SK-N-SH treated with all-trans-retinoic acid at 6 μM for 48 hours (cell line): Measurements from ENCODE around the gene ANGPT4.

Experiments used
- ATAC-seq: fragments of 200-7000 bp; cut with Tn5 transposase; 3 replicates; pipeline ENCODE4 v1.9.1; 2020; ENCODE audit warnings: mild to moderate bottlenecking, moderate library complexity
- ARNTL ChIP-seq: fragments of 450-650 bp; formaldehyde crosslinking; IDR thresholded peaks from 2 replicates; pipeline ENCODE4 v1.5.0; 2020; ENCODE audit warnings: low read depth, mild to moderate bottlenecking, moderate library complexity, borderline replicate concordance
- BACH2 ChIP-seq: fragments of 250-450 bp; sonication (Bioruptor Pico); IDR thresholded peaks from 2 replicates; pipeline ENCODE4 v1.9.0; 2021; ENCODE audit warnings: mild to moderate bottlenecking, borderline replicate concordance
- CREB5 ChIP-seq: fragments of 250-450 bp; sonication (Bioruptor Pico); IDR thresholded peaks from 2 replicates; pipeline ENCODE4 v1.5.1; 2020; ENCODE audit warnings: low read depth, mild to moderate bottlenecking, moderate library complexity
- CSDC2 ChIP-seq: fragments of 250-450 bp; sonication (Bioruptor Pico); IDR thresholded peaks from 2 replicates; pipeline ENCODE4 v1.5.0; 2020; ENCODE audit warnings: mild to moderate bottlenecking, moderate library complexity
- CSRNP3 ChIP-seq: fragments of 250-450 bp; sonication (Bioruptor Pico); IDR thresholded peaks from 2 replicates; pipeline ENCODE4 v1.5.1; 2021; ENCODE audit warnings: mild to moderate bottlenecking, moderate library complexity
- ESRRG ChIP-seq: fragments of 250-450 bp; sonication (Bioruptor Pico); IDR thresholded peaks from 2 replicates; pipeline ENCODE4 v1.6.1; 2021; ENCODE audit warnings: mild to moderate bottlenecking
- GLIS3 ChIP-seq: fragments of 250-450 bp; sonication (Bioruptor Pico); IDR thresholded peaks from 2 replicates; pipeline ENCODE4 v1.5.0; 2020; ENCODE audit warnings: mild to moderate bottlenecking, moderate library complexity
- ISL1 ChIP-seq: fragments of 250-450 bp; sonication (Bioruptor Pico); IDR thresholded peaks from 2 replicates; pipeline ENCODE4 v2.1.2; 2022; ENCODE audit warnings: mild to moderate bottlenecking, moderate library complexity
- OSR1 ChIP-seq: fragments of 250-450 bp; sonication (Bioruptor Pico); IDR thresholded peaks from 2 replicates; pipeline ENCODE4 v1.8.0; 2022; ENCODE audit warnings: moderate library complexity, mild to moderate bottlenecking, inconsistent platforms
- POU6F1 ChIP-seq: fragments of 250-450 bp; sonication (Bioruptor Pico); IDR thresholded peaks from 2 replicates; pipeline ENCODE4 v1.8.0; 2021; ENCODE audit warnings: low read depth, mild to moderate bottlenecking, moderate library complexity, borderline replicate concordance
- PPARA ChIP-seq: fragments of 250-450 bp; sonication (Bioruptor Pico); IDR thresholded peaks from 2 replicates; pipeline ENCODE4 v1.5.0; 2020; ENCODE audit warnings: mild to moderate bottlenecking, borderline replicate concordance
- RARB ChIP-seq: fragments of 250-450 bp; sonication (Bioruptor Pico); IDR thresholded peaks from 2 replicates; pipeline ENCODE4 v1.8.0; 2021; ENCODE audit warnings: mild to moderate bottlenecking, moderate library complexity
- SNAI2 ChIP-seq: fragments of 250-450 bp; sonication (Bioruptor Pico); IDR thresholded peaks from 2 replicates; pipeline ENCODE4 v1.5.0; 2020; ENCODE audit warnings: mild to moderate bottlenecking, moderate library complexity
- TCF4 ChIP-seq: fragments of 250-450 bp; sonication (Bioruptor Pico); IDR thresholded peaks from 2 replicates; pipeline ENCODE4 v1.8.0; 2021; ENCODE audit warnings: mild to moderate bottlenecking, moderate library complexity, borderline replicate concordance
- TOX ChIP-seq: fragments of 250-450 bp; sonication (Bioruptor Pico); IDR thresholded peaks from 2 replicates; pipeline ENCODE4 v1.8.0; 2021; ENCODE audit warnings: mild to moderate bottlenecking, moderate library complexity, borderline replicate concordance
- TSHZ2 ChIP-seq: fragments of 250-450 bp; sonication (Bioruptor Pico); IDR thresholded peaks from 2 replicates; pipeline ENCODE4 v1.5.0; 2020; ENCODE audit warnings: mild to moderate bottlenecking, moderate library complexity
- ZC3H10 ChIP-seq: fragments of 250-450 bp; sonication (Bioruptor Pico); IDR thresholded peaks from 2 replicates; pipeline ENCODE4 v1.5.1; 2021; ENCODE audit warnings: mild to moderate bottlenecking, moderate library complexity
- ZFP30 ChIP-seq: fragments of 450-650 bp; formaldehyde crosslinking; IDR thresholded peaks from 2 replicates; pipeline ENCODE4 v1.5.0; 2022; ENCODE audit warnings: mild to moderate bottlenecking, moderate library complexity
- ZNF565 ChIP-seq: fragments of 450-650 bp; formaldehyde crosslinking; conservative IDR thresholded peaks from 2 replicates; pipeline ENCODE4 v1.5.0; 2020; ENCODE audit warnings: low read depth, mild to moderate bottlenecking, moderate library complexity
- ZNF70 ChIP-seq: fragments of 450-650 bp; formaldehyde crosslinking; IDR thresholded peaks from 2 replicates; pipeline ENCODE4 v1.5.0; 2020; ENCODE audit warnings: mild to moderate bottlenecking, moderate library complexity
- ZNF8 ChIP-seq: fragments of 450-650 bp; formaldehyde crosslinking; IDR thresholded peaks from 2 replicates; pipeline ENCODE4 v1.5.0; 2020; ENCODE audit warnings: mild to moderate bottlenecking, moderate library complexity

Gene ANGPT4

DNA sequence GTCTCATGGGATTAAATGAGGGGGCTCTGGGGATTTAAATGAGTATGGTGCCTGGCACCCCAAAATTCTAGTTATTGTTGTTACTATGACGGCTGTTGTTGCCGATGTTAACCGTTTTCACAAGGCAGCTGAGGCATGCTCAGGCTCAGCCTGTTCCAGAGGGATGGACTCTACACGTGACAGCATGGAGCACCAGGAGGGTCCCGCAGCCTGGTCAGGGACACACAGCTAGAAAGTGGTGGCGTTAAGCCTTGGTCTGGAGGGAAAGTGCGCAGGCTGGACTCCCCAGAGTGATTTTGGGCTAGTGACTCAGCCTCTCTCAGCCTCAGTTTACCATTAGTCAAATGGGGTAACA, 75.7 kb downstream of the ANGPT4 start:
- TF ChIP-seq ZNF8 (CRISPR knock-in tag) (no peak), ZC3H10 (CRISPR knock-in tag) (no peak), CSRNP3 (CRISPR knock-in tag) (no peak), ESRRG (CRISPR knock-in tag) (no peak), TSHZ2 (CRISPR knock-in tag) (no peak), ZFP30 (CRISPR knock-in tag) (no peak), SNAI2 (CRISPR knock-in tag) (no peak)
- no peak for ATAC-seq

DNA sequence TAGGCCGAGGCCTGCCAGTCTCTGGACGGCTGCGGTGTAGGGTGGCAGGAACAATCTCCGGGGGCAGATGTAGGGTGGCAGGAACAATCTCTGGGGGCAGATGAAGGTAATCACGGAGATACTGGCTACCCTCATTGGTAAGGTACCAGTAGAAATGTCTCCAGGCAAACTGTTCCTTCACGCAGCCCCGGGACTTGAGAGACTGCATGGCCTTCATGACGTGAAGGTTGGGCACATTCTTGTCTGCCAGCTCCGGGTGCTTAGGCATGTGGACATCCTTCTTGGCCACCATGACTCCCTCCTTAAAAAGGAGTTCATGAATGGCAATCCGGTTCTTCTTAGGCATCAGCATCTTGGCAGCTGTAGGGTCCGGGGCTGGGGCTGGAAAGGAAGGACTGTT, 76.5 kb downstream of the ANGPT4 start:
- TF ChIP-seq ZNF8 (CRISPR knock-in tag) (no peak), ZNF70 (CRISPR knock-in tag) (no peak), ESRRG (CRISPR knock-in tag) (no peak), CREB5 (CRISPR knock-in tag) (no peak), ISL1 (CRISPR knock-in tag) (no peak), ZC3H10 (CRISPR knock-in tag) (no peak), PPARA (CRISPR knock-in tag) (no peak), POU6F1 (CRISPR knock-in tag) (no peak), BACH2 (CRISPR knock-in tag) (no peak), RARB (CRISPR knock-in tag) (no peak), SNAI2 (CRISPR knock-in tag) (no peak), OSR1 (CRISPR knock-in tag) (no peak), ARNTL (CRISPR knock-in tag) (no peak), CSDC2 (CRISPR knock-in tag) (no peak), ZNF565 (no peak), TSHZ2 (CRISPR knock-in tag) (no peak), ZFP30 (CRISPR knock-in tag) (no peak), TCF4 (no peak), TOX (no peak), GLIS3 (CRISPR knock-in tag) (no peak)
- ATAC-seq = no peak

GRCh38 chr20:839015-839414, 77.1 kb downstream of the ANGPT4 start:
- TF ChIP-seq BACH2 (CRISPR knock-in tag) = no peak
- TF ChIP-seq CSDC2 (CRISPR knock-in tag) = no peak
- TF ChIP-seq ESRRG (CRISPR knock-in tag) = no peak
- no peak for TF ChIP-seq ZC3H10 (CRISPR knock-in tag)
- TF ChIP-seq ZNF8 (CRISPR knock-in tag) = no peak
- TF ChIP-seq ARNTL (CRISPR knock-in tag) = no peak
- no peak for TF ChIP-seq ZFP30 (CRISPR knock-in tag)
- no peak for TF ChIP-seq POU6F1 (CRISPR knock-in tag)
- TF ChIP-seq OSR1 (CRISPR knock-in tag) = no peak
- ATAC-seq = no peak
